Testis (tissue), 2 donors: ENCODE data around the gene LRRC30.

Experiments
- POLR2A ChIP-seq: fragments of 450-650 bp; IDR thresholded peaks from one replicate; pipeline ENCODE4 v1.6.1; 2017; ENCODE audit warnings: antibody characterized with exemption, mild to moderate bottlenecking, moderate library complexity
- TF ChIP-seq, protein P1 (sequence below), 3 experiments: fragments of 450-650 bp in 2 of 3; fragments of 200-600 bp in 1 of 3; sonication (generic) in 1 of 3; IDR thresholded peaks; one replicate each; pipeline ENCODE4 v1.5.1; 2016 to 2019; ENCODE audit warnings: antibody characterized with exemption in 3 of 3, mild to moderate bottlenecking in 2 of 3, moderate library complexity in 1 of 3

DNA sequence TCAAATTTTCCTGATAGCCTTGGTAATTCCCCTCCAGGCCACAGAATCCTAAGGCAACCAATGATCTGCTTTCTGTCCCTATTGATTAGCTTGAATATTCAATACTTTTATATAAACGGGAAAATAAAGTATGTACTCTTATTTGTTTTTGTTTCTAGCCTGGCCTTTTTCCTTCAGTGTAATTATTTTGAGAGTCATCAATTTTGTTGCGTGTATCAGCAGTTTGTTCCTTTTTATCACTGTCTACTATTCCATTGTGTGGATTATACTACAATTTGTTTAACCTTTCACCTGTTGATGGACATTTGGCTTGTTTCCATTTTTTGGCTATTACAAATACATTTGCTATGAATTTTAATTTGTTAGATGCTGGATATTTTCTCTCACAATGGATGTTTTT is 39.2 kb upstream of the LRRC30 start:
- TF ChIP-seq, protein P1, sequence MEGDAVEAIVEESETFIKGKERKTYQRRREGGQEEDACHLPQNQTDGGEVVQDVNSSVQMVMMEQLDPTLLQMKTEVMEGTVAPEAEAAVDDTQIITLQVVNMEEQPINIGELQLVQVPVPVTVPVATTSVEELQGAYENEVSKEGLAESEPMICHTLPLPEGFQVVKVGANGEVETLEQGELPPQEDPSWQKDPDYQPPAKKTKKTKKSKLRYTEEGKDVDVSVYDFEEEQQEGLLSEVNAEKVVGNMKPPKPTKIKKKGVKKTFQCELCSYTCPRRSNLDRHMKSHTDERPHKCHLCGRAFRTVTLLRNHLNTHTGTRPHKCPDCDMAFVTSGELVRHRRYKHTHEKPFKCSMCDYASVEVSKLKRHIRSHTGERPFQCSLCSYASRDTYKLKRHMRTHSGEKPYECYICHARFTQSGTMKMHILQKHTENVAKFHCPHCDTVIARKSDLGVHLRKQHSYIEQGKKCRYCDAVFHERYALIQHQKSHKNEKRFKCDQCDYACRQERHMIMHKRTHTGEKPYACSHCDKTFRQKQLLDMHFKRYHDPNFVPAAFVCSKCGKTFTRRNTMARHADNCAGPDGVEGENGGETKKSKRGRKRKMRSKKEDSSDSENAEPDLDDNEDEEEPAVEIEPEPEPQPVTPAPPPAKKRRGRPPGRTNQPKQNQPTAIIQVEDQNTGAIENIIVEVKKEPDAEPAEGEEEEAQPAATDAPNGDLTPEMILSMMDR (IDR thresholded peaks at IDR 0.05) = no peak
- TF ChIP-seq POLR2A = no peak
